CD4-positive, alpha-beta T cell treated with Interleukin-4 for 1 hour (primary cell): ENCODE results near the gene NCR1.
"Not testable (repeated sequence)": the region's sequence is repeated elsewhere in the genome, so short reads cannot be mapped to it uniquely, and the experiment has no call there.

Experiments
- DNase-seq, 2 donors: peaks; one replicate each; pipeline ENCODE4 v3.0.0-alpha.2; 2020 to 2022

Gene NCR1

GRCh38 chr19:54916822-54917221 is 10.9 kb downstream of the NCR1 start:
- DNase-seq: peak in 1 of 2 donors; percentile 17

- no peak for DNase-seq
Measured at GRCh38 chr19:54918499-54918898, 12.6 kb downstream of the NCR1 start.

GRCh38 chr19:54919646-54920563 is 14.0 kb downstream of the NCR1 start:
- peak in 1 of 2 donors; percentile 16 for DNase-seq

- no peak for DNase-seq
Measured at GRCh38 chr19:54921082-54921481, 15.1 kb downstream of the NCR1 start.

DNA sequence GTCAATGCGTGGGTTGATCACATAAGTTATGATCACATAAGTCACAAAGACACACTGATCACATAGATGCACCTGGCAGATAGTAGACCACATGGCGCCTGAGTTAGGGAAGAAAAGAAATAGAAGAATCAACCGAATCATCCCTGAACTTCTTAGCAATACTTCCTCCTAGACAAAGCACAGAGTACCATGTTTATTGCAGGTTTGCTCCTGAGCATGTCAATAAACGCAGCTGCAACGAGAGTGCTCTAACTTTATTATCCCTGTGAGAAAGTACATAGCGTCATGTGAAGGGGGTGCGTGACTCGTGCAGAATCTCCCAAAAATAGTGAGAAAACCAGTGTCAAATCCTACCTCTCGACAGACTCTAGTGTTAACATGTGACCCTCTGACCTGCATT is 17.3 kb downstream of the NCR1 start:
- DNase-seq: no peak

GRCh38 chr19:54928299-54928698 is 22.4 kb downstream of the NCR1 start:
- DNase-seq: no peak

- DNase-seq: no peak
Measured at GRCh38 chr19:54937926-54938325, 32.0 kb downstream of the NCR1 start.

DNA sequence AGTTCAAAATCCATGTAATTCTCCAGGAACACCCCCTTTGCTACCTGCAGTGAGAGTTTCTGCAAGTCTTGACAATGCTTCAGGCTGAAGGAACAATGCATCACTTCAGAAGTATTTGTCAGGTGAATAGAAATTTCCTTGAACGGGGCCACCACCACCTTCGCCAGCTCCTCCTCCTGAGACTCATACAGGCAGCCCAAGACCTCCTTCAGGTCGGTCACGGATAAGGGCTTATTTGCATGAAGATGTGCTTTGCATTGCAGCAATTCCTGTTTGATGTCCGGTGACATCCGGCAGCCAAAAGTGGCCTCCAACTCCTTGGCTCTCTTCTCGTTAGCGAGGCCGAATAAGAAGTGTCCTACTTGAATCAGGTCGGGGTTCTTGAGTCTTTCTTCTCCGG is 33.0 kb downstream of the NCR1 start:
- no peak for DNase-seq

DNA sequence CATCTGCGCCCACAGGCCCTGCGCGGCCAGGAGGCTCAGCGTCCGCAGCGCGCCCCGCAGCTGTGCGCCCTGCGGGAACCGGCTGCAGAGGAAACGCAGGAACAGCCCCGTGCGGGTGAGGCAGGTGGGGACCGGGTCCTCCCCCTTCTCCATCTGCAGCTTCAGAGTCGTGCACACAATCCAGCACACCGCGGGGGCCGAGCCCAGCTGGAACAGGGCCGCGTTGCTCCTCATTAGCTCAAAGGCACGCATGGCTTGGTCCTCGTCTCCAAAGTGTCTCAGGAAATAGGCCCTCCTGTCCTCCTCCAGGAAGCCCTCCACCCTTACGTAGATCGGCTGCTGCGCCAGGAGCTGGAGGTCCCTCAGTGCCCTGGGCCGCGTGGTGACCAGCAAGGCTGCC is 33.6 kb downstream of the NCR1 start:
- not testable (repeated sequence) for DNase-seq

DNA sequence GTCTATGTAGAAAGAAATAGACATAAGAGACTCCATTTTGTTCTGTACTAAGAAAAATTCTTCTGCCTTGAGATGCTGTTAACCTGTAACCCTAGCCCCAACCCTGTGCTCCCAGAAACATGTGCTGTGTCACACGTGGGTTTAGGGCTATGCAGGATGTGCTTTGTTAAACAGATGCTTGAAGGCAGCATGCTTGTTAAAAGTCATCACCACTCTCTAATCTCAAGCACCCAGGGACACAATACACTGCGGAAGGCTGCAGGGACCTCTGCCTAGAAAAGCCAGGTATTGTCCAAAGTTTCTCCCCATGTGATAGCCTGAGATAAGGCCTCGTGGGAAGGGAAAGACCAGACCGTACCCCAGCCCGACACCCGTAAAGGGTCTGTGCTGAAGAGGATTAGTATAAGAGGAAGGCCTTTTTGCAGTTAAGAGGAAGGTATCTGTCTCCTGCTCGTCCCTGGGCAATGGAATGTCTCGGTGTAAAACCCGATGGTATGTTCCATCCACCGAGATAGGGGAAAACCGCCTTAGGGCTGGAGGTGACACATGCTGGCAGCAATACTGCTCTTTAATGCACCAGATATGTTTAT is 37.9 kb downstream of the NCR1 start:
- not testable (repeated sequence) for DNase-seq

GRCh38 chr19:54947381-54947780 is 41.4 kb downstream of the NCR1 start, which contains the start of gene NLRP7:
NLRP7 (minus strand) TSS chr19:54947530.
- DNase-seq: no peak

- DNase-seq: no peak
Measured at GRCh38 chr19:54949412-54949811, 43.5 kb downstream of the NCR1 start.

GRCh38 chr19:54950580-54950979 is 44.6 kb downstream of the NCR1 start:
- not testable (repeated sequence) for DNase-seq

GRCh38 chr19:54952591-54953344 is 46.8 kb downstream of the NCR1 start:
- DNase-seq: peak in 1 of 2 donors; percentile 76

DNA sequence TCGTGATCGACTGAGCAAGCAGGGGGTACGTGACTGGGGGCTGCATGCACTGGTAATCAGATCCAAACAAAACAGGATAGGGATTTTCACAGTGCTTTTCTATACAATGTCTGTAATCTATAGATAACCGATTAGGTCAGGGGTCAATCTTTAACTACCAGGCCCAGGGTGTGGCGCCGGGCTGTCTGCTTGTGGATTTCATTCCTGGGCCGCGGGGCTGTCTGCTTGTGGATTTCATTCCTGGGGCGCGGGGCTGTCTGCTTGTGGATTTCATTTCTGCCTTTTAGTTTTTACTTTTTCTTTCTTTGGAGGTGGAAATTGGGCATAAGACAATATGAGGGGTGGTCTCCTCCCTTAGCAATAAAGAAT is 47.4 kb downstream of the NCR1 start:
- not testable (repeated sequence) for DNase-seq

DNA sequence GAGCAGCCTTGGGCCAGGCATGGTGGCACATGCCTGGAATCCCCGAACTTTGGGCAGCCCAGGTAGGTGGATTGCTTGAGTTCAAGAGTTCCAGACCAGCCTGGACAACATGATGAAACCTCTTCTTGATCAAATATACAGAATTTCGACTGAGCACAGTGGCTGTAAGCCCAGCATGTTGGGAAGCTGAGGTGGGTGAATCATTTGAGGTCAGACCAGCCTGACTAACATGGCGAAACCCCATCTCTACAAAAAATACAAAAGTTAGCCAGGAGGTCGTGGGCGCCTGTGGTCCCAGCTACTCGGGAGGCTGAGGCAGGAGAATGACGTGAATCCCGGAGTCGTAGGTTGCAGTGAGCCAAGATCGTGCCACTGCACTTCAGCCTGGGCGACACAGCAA is 49.4 kb downstream of the NCR1 start:
- no peak for DNase-seq

DNA sequence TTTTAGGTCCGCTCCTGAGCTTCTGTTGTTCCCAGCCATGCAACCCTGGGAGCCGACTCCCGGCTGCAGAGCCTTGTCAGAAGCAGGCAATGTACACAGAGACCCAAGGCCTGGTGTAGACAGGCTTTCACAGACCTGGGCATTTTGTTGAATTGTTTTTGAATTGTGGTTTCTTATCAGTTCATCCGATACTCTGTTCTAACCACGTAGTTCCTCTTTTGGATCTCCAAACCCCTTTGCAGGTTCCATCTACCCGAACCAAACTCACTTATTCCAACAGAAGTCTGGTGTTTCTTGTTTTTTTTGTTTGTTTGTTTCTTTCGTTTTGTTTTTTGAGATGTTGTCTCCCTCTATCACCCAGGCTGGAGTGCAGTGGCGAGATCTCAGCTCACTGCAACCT is 53.9 kb downstream of the NCR1 start:
- no peak for DNase-seq
